ENCODE measurements around the gene GLI3.

The GLI3 gene

DNA sequence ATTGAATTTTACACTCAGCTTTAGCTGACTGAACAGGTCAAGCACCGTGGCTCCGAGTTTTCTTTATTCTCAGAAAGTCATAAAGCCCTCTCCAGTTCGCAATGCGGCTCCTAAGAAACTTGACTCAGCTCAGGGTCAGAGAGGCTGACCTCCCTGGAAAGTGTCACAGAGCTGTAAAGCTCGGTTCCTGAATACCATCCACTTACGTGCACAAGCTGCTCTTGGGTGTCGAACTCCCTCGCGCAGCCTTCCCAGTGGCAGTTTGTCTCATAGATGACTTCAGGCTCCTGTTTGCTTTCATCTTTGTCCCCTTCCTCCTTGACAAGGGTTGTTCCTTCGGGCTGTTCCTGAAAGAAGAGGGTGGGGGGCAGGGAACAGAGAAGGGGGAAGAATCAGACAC is 213.7 kb downstream of the GLI3 start:
- no peak for TF ChIP-seq EZH2 (IDR thresholded peaks at IDR 0.05; ENCODE audit: borderline replicate concordance, low read depth, low read length, severe bottlenecking)
- TF ChIP-seq, protein P1, sequence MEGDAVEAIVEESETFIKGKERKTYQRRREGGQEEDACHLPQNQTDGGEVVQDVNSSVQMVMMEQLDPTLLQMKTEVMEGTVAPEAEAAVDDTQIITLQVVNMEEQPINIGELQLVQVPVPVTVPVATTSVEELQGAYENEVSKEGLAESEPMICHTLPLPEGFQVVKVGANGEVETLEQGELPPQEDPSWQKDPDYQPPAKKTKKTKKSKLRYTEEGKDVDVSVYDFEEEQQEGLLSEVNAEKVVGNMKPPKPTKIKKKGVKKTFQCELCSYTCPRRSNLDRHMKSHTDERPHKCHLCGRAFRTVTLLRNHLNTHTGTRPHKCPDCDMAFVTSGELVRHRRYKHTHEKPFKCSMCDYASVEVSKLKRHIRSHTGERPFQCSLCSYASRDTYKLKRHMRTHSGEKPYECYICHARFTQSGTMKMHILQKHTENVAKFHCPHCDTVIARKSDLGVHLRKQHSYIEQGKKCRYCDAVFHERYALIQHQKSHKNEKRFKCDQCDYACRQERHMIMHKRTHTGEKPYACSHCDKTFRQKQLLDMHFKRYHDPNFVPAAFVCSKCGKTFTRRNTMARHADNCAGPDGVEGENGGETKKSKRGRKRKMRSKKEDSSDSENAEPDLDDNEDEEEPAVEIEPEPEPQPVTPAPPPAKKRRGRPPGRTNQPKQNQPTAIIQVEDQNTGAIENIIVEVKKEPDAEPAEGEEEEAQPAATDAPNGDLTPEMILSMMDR (IDR thresholded peaks at IDR 0.05; ENCODE audit: borderline replicate concordance, extremely low read depth, low read length, poor library complexity, severe bottlenecking): no peak
- no peaks in the 10 kb centered on the region for H3K4me1 ChIP-seq (ENCODE audit: insufficient read depth, low read length)
- no peak overlapping the region for H3K4me3 ChIP-seq (ENCODE audit: low read depth in 1 of 2, low read length in 2 of 2)
- no peak overlapping the region for H2AFZ ChIP-seq (ENCODE audit: low read depth, low read length)
- no peak overlapping the region for H3K9ac ChIP-seq (ENCODE audit: low read depth, low read length)
- DNase-seq (no peak), ATAC-seq (ENCODE audit: insufficient read depth, low read depth) (no peak)
- no peak overlapping the region for H3K27ac ChIP-seq (ENCODE audit: low read length)
- H3K9me3 ChIP-seq (ENCODE audit: insufficient read depth, low read length, severe bottlenecking): no peaks in the 10 kb centered on the region
- H3K4me2 ChIP-seq (ENCODE audit: insufficient read depth, low read length): no peak overlapping the region
- no peaks in the 10 kb centered on the region for H3K79me2 ChIP-seq (ENCODE audit: insufficient read depth, low read length)
- peaks cover 54% of the 10 kb centered on the region for H3K36me3 ChIP-seq (ENCODE audit: insufficient read depth, low read length)
- H3K27me3 ChIP-seq (ENCODE audit: insufficient read depth, low read length, poor library complexity): no peaks in the 10 kb centered on the region
- H4K20me1 ChIP-seq (ENCODE audit: insufficient read depth, low read length): no peaks in the 10 kb centered on the region

DNA sequence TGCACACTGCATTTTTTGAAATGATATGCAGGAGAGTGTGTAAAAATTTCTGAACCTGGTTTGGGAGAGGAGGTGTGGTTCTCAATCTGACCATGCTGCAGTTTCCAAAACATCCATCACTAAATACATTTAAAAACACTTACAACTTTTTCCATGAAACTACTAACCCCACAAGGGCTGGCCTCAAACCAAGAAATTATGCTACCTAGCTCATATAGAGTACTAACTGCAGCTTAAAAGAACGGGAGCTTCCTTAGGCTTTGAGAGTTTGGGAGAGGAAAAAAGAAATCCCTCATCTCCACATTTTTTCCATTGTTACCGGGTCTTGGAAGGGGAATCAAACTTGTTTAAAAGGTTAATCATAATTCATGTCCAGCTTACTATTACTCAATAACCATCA is 214.2 kb downstream of the GLI3 start:
- no peaks in the 10 kb centered on the region for H3K27me3 ChIP-seq (ENCODE audit: insufficient read depth, low read length, poor library complexity)
- ATAC-seq (ENCODE audit: insufficient read depth, low read depth) (no peak), DNase-seq (no peak)
- H3K4me1 ChIP-seq (ENCODE audit: insufficient read depth, low read length): no peaks in the 10 kb centered on the region
- H3K4me2 ChIP-seq (ENCODE audit: insufficient read depth, low read length): no peak overlapping the region
- TF ChIP-seq EZH2 (IDR thresholded peaks at IDR 0.05; ENCODE audit: borderline replicate concordance, low read depth, low read length, severe bottlenecking): no peak
- TF ChIP-seq, protein P1 (IDR thresholded peaks at IDR 0.05; ENCODE audit: borderline replicate concordance, extremely low read depth, low read length, poor library complexity, severe bottlenecking): no peak
- H3K4me3 ChIP-seq (ENCODE audit: low read depth in 1 of 2, low read length in 2 of 2): no peak overlapping the region
- no peak overlapping the region for H3K27ac ChIP-seq (ENCODE audit: low read length)
- no peak overlapping the region for H2AFZ ChIP-seq (ENCODE audit: low read depth, low read length)
- H4K20me1 ChIP-seq (ENCODE audit: insufficient read depth, low read length): no peaks in the 10 kb centered on the region
- no peak overlapping the region for H3K9ac ChIP-seq (ENCODE audit: low read depth, low read length)
- H3K36me3 ChIP-seq (ENCODE audit: insufficient read depth, low read length): peaks cover 54% of the 10 kb centered on the region
- no peaks in the 10 kb centered on the region for H3K79me2 ChIP-seq (ENCODE audit: insufficient read depth, low read length)
- H3K9me3 ChIP-seq (ENCODE audit: insufficient read depth, low read length, severe bottlenecking): no peaks in the 10 kb centered on the region

DNA sequence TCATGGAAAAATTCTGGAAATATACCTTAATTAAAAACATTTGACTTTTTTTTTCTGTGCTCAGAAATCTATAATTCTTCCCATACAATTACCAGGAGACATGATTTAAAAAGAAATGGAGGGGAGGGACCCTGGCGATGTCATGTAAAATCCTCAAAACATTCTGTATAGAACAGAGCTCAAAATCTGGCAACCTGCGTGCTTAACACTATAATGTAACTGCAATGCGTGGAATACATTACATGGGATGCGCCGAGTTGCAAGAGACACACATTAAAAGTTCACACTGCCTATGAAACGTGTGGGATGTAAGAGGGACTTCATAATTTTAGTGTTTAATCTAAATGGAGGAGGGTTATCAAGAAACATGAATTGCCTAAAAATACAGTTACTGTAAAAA is 215.0 kb downstream of the GLI3 start:
- DNase-seq (no peak), ATAC-seq (ENCODE audit: insufficient read depth, low read depth) (no peak)
- Histone ChIP-seq H3K79me2 (ENCODE audit: insufficient read depth, low read length) (no peaks in the 10 kb centered on the region), H3K36me3 (ENCODE audit: insufficient read depth, low read length) (peaks cover 55% of the 10 kb centered on the region), H3K4me2 (ENCODE audit: insufficient read depth, low read length) (no peak overlapping the region), H4K20me1 (ENCODE audit: insufficient read depth, low read length) (no peaks in the 10 kb centered on the region), H3K4me1 (ENCODE audit: insufficient read depth, low read length) (no peaks in the 10 kb centered on the region), H3K27ac (ENCODE audit: low read length) (no peak overlapping the region), H3K9ac (ENCODE audit: low read depth, low read length) (no peak overlapping the region), H3K27me3 (ENCODE audit: insufficient read depth, low read length, poor library complexity) (no peaks in the 10 kb centered on the region), H2AFZ (ENCODE audit: low read depth, low read length) (no peak overlapping the region), H3K9me3 (ENCODE audit: insufficient read depth, low read length, severe bottlenecking) (no peaks in the 10 kb centered on the region), H3K4me3 (ENCODE audit: low read depth in 1 of 2, low read length in 2 of 2) (no peak overlapping the region)
- no peak for TF ChIP-seq EZH2 (IDR thresholded peaks at IDR 0.05; ENCODE audit: borderline replicate concordance, low read depth, low read length, severe bottlenecking)
- TF ChIP-seq, protein P1 (IDR thresholded peaks at IDR 0.05; ENCODE audit: borderline replicate concordance, extremely low read depth, low read length, poor library complexity, severe bottlenecking): no peak

DNA sequence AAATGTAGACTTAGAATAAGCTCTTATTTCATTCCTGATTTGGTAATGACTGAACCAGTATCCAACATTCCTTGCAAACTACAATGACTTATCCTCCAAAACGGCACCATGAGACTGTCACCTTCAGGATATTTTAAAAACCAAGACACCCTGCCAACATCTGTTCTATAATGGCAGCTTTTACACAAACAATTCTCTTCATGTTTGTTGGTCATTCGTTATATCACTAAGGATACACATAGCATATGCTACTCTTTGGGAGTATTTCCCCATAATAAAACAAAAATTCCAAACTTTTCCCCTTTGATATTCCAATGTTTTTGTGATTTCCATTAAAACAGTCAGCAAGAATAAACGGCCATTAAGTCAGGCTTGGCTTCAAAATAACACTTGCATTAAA is 215.4 kb downstream of the GLI3 start:
- Histone ChIP-seq H3K4me1 (ENCODE audit: insufficient read depth, low read length) (no peaks in the 10 kb centered on the region), H3K9me3 (ENCODE audit: insufficient read depth, low read length, severe bottlenecking) (no peaks in the 10 kb centered on the region), H3K27ac (ENCODE audit: low read length) (no peak overlapping the region), H3K79me2 (ENCODE audit: insufficient read depth, low read length) (no peaks in the 10 kb centered on the region), H3K36me3 (ENCODE audit: insufficient read depth, low read length) (peaks cover 59% of the 10 kb centered on the region), H3K27me3 (ENCODE audit: insufficient read depth, low read length, poor library complexity) (no peaks in the 10 kb centered on the region), H2AFZ (ENCODE audit: low read depth, low read length) (no peak overlapping the region), H3K4me3 (ENCODE audit: low read depth in 1 of 2, low read length in 2 of 2) (no peak overlapping the region), H4K20me1 (ENCODE audit: insufficient read depth, low read length) (no peaks in the 10 kb centered on the region), H3K9ac (ENCODE audit: low read depth, low read length) (no peak overlapping the region), H3K4me2 (ENCODE audit: insufficient read depth, low read length) (no peak overlapping the region)
- DNase-seq (no peak), ATAC-seq (ENCODE audit: insufficient read depth, low read depth) (no peak)
- TF ChIP-seq, protein P1 (IDR thresholded peaks at IDR 0.05; ENCODE audit: borderline replicate concordance, extremely low read depth, low read length, poor library complexity, severe bottlenecking): no peak
- no peak for TF ChIP-seq EZH2 (IDR thresholded peaks at IDR 0.05; ENCODE audit: borderline replicate concordance, low read depth, low read length, severe bottlenecking)

Data from DND-41 (cell line).